Uterus (tissue), 4 donors: ENCODE measurements around the gene LIN7C. TPM values are rescaled to one million over a fixed set of nuclear protein-coding genes. Genes with fewer than 3 reads are reported as not detected.

Source experiments
- DNase-seq, 2 donors: peaks; one replicate each; pipeline ENCODE4 v3.0.0-alpha.2; 2019 to 2020
- H3K27ac ChIP-seq, 2 donors: fragments of 200-600 bp; sonication (generic); 1 replicate in 1 of 2; 2 replicates in 1 of 2; pipeline ENCODE4 v1.5.1; 2016 to 2018
- H3K27me3 ChIP-seq, 2 donors: fragments of 200-600 bp; sonication (generic); one replicate each; pipeline ENCODE4 v1.5.1; 2018 to 2019; ENCODE audit warnings: control low read depth in 1 of 2
- H3K36me3 ChIP-seq, 2 donors: fragments of 200-600 bp; sonication (generic); one replicate each; pipeline ENCODE4 v1.5.1; 2019; ENCODE audit warnings: control low read depth in 1 of 2
- H3K4me1 ChIP-seq, 2 donors: fragments of 200-600 bp; sonication (generic); one replicate each; pipeline ENCODE4 v1.5.1; 2018 to 2019; ENCODE audit warnings: control low read depth in 1 of 2
- H3K4me3 ChIP-seq, 2 donors: fragments of 200-600 bp; sonication (generic); 1 replicate in 1 of 2; 2 replicates in 1 of 2; pipeline ENCODE4 v1.5.1; 2018 to 2019; ENCODE audit warnings: mild to moderate bottlenecking in 1 of 2
- H3K9me3 ChIP-seq, 2 donors: fragments of 200-600 bp; sonication (generic); one replicate each; pipeline ENCODE4 v1.5.1; 2019; ENCODE audit warnings: control low read depth in 1 of 2
- CTCF ChIP-seq, 4 experiments: fragments of 200-600 bp in 2 of 4; fragments of 450-650 bp in 2 of 4; sonication (generic) in 2 of 4; IDR thresholded peaks; one replicate each; pipeline ENCODE4 v1.5.1; 2016 to 2019; ENCODE audit warnings: antibody characterized with exemption in 4 of 4, mild to moderate bottlenecking in 2 of 4, moderate library complexity in 1 of 4
- POLR2A ChIP-seq, 2 donors: fragments of 450-650 bp; IDR thresholded peaks; one replicate each; pipeline ENCODE4 v1.6.1; 2016; ENCODE audit warnings: antibody characterized with exemption in 2 of 2, mild to moderate bottlenecking in 1 of 2, moderate library complexity in 1 of 2
- intact Hi-C: fragments of 100-400 bp; cut with DNase I; formaldehyde crosslinking; loops from one replicate; pipeline ENCODE4 v1.15.1; 2023; ENCODE audit warnings: low total_unique reads
- total RNA-seq, 4 donors: library from RNA; depleted of rRNA in 3 of 4; stranded (reverse); fragments of >200 nt in 3 of 4; gene quantifications; one replicate each; pipeline versions ENCODE4 v1.1.0 to v1.2.4, GENCODE V29; 2014 to 2023
- donor health status: DM: yes; HTN: yes; CAD: no.

The LIN7C gene
- total RNA-seq, 4 donors from 2014 or later: 11.8 to 98.0 (median 45.5) TPM

- Histone ChIP-seq H3K27ac (no peak overlapping the region), H3K4me1 (no peaks in the 10 kb centered on the region), H3K9me3 (no peaks in the 10 kb centered on the region), H3K4me3 (no peak overlapping the region), H3K36me3 (no peaks in the 10 kb centered on the region), H3K27me3 (no peaks in the 10 kb centered on the region)
- intact Hi-C loops: no loop called here
- no peak for TF ChIP-seq CTCF (IDR thresholded peaks at IDR 0.05)
- no peak for TF ChIP-seq POLR2A (IDR thresholded peaks at IDR 0.05)
- no peak for DNase-seq
Observed at GRCh38 chr11:27545946-27546345, 39.4 kb upstream of the LIN7C start.

- H3K4me1 ChIP-seq: no peaks in the 10 kb centered on the region
- no peaks in the 10 kb centered on the region for H3K36me3 ChIP-seq
- TF ChIP-seq CTCF (IDR thresholded peaks at IDR 0.05) (no peak), POLR2A (IDR thresholded peaks at IDR 0.05) (no peak)
- H3K27ac ChIP-seq: no peak overlapping the region
- H3K9me3 ChIP-seq: no peaks in the 10 kb centered on the region
- no peak overlapping the region for H3K4me3 ChIP-seq
- no peak for DNase-seq
- no peaks in the 10 kb centered on the region for H3K27me3 ChIP-seq
- intact Hi-C loops: no loop called here
Observed at GRCh38 chr11:27545035-27545434, 38.5 kb upstream of the LIN7C start.

- no peaks in the 10 kb centered on the region for H3K27me3 ChIP-seq
Observed at GRCh38 chr11:27541790-27542189, 35.2 kb upstream of the LIN7C start.

GRCh38 chr11:27540051-27540450 is 33.5 kb upstream of the LIN7C start:
- DNase-seq: no peak
- no peaks in the 10 kb centered on the region for H3K36me3 ChIP-seq
- no peaks in the 10 kb centered on the region for H3K9me3 ChIP-seq
- no peak overlapping the region for H3K4me3 ChIP-seq
- H3K27me3 ChIP-seq: no peaks in the 10 kb centered on the region
- intact Hi-C loops: no loop called here
- no peak overlapping the region for H3K27ac ChIP-seq
- H3K4me1 ChIP-seq: no peaks in the 10 kb centered on the region
- TF ChIP-seq CTCF (IDR thresholded peaks at IDR 0.05) (no peak), POLR2A (IDR thresholded peaks at IDR 0.05) (no peak)

More at GRCh38 chr11:27541790-27542189, 35.2 kb upstream of the LIN7C start:
- no peaks in the 10 kb centered on the region for H3K4me1 ChIP-seq
- H3K4me3 ChIP-seq: no peak overlapping the region
- H3K9me3 ChIP-seq: no peaks in the 10 kb centered on the region
- TF ChIP-seq CTCF (IDR thresholded peaks at IDR 0.05): no peak
- no peak for TF ChIP-seq POLR2A (IDR thresholded peaks at IDR 0.05)
- DNase-seq: no peak
- H3K36me3 ChIP-seq: no peaks in the 10 kb centered on the region
- intact Hi-C loops: no loop called here
- no peak overlapping the region for H3K27ac ChIP-seq

GRCh38 chr11:27535103-27535502 is 28.5 kb upstream of the LIN7C start:
- no peak for DNase-seq
- intact Hi-C loops: no loop called here
- Histone ChIP-seq H3K27ac (no peak overlapping the region), H3K9me3 (no peaks in the 10 kb centered on the region), H3K4me3 (no peak overlapping the region), H3K36me3 (no peaks in the 10 kb centered on the region), H3K27me3 (no peaks in the 10 kb centered on the region), H3K4me1 (no peaks in the 10 kb centered on the region)
- TF ChIP-seq POLR2A (IDR thresholded peaks at IDR 0.05) (no peak), CTCF (IDR thresholded peaks at IDR 0.05) (no peak)
